SK-N-MC (cell line): Measurements from ENCODE around the gene CRISPLD2.
"Not testable (repeated sequence)": the region's sequence is repeated elsewhere in the genome, so short reads cannot be mapped to it uniquely, and the experiment has no call there.

Source experiments
- DNase-seq: peaks from one replicate; pipeline ENCODE4 v3.0.0-alpha.2; 2011; ENCODE audit warnings: low read depth, low spot score
- H3K27ac ChIP-seq: fragments of 200-600 bp; sonication (generic); 2 replicates; pipeline ENCODE4 v1.5.1; 2016; ENCODE audit warnings: mixed run types
- H3K36me3 ChIP-seq: fragments of 200-600 bp; sonication (generic); 2 replicates; pipeline ENCODE4 v1.6.1; 2017; ENCODE audit warnings: antibody characterized with exemption, low read length, mixed read lengths; ENCODE audit not compliant: insufficient read depth
- H3K4me3 ChIP-seq: fragments of 200-600 bp; sonication (generic); 2 replicates; pipeline ENCODE4 v1.5.1; 2016
- H3K9ac ChIP-seq: fragments of 200-600 bp; sonication (generic); 2 replicates; pipeline ENCODE4 v1.8.0; 2017; ENCODE audit warnings: mixed run types, mixed read lengths; ENCODE audit not compliant: insufficient read length
- H3K9me3 ChIP-seq: fragments of 200-600 bp; sonication (generic); 2 replicates; pipeline ENCODE4 v1.6.1; 2017; ENCODE audit warnings: low read depth, mild to moderate bottlenecking, antibody characterized with exemption, low read length, moderate library complexity, mixed read lengths
- EZH2 ChIP-seq: fragments of 200-600 bp; sonication (generic); IDR thresholded peaks from one replicate; pipeline ENCODE4 v1.6.1; 2017; ENCODE audit warnings: antibody characterized with exemption
- FOXP2 ChIP-seq: optimal IDR thresholded peaks from 2 replicates; pipeline ENCODE3; 2011; ENCODE audit warnings: mild to moderate bottlenecking, moderate library complexity; ENCODE audit not compliant: insufficient read depth; ENCODE audit errors: extremely low read length, control extremely low read depth
- POLR2AphosphoS5 ChIP-seq: IDR thresholded peaks from 2 replicates; pipeline ENCODE4 v1.6.1; 2012; ENCODE audit warnings: mild to moderate bottlenecking, low read depth, low read length, borderline replicate concordance

CRISPLD2 gene

DNA sequence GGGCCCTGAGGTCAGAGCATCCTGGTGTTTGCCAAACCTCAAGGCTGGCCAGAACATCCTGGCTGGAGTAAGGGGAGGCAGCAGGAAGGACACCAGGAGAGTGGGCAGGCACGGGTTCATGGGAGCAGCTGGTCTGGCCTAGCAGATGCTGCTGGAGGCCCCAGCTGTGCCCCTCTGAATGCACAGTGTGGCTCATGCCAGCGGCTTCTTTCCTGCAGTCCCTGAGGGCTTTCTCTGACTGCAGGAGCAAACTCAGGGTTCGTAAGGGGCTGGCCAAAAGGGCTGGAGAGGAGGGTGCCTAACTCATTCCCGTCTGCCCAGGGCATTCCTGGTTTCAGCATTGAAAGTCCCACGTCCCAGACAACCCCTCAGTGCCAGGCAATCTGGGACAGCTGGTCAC is 112.9 kb downstream of the CRISPLD2 start:
- Histone ChIP-seq H3K9me3 (no peaks in the 10 kb centered on the region), H3K27ac (no peak overlapping the region), H3K9ac (no peak overlapping the region), H3K4me3 (no peak overlapping the region), H3K36me3 (no peaks in the 10 kb centered on the region)
- TF ChIP-seq POLR2AphosphoS5 (no peak), EZH2 (no peak), FOXP2 (no peak)
- DNase-seq: no peak

DNA sequence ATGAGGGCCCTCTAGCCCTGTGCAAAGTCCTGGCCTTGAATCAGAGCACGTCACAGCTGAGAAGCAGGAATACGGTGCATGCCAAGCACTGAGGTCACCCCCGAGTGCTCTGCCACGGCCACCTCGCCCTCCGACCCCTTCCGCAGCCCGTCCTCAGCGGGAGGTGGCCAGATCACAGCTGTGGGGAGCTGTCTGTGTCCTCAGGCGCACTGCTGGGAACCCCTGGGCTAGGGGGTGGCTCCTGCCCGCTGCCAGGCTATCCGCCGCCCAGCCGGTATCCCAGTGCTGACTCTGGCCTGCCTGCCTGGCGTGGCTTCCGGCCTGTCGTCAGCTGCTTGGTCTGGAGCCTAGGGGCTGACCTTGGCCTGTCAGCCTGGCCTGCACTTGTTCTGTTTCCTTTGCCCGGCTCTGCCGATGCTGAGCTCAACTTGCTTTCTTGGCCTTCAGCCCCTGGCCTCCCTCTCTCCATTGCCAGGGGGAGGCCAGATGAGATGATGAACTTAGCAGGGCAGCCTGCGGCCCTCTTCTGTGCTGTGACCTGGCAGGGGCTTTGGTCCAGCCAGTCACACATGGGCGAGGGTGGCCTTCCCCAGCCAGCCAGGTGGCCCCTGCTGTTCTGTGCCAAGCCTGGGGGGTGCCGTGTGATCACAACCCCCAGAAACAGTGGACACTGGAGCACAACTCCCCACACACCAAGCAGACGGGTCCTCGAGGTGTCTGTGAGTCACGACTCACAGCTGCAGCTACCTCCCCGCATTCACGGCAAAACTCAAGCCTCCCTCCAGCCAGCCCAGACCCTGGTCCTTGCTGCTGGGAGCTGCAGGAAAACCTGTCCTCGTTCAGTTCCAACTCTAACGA is 114.2 kb downstream of the CRISPLD2 start:
- Histone ChIP-seq H3K4me3 (no peak overlapping the region), H3K9ac (no peak overlapping the region), H3K27ac (no peak overlapping the region), H3K9me3 (no peaks in the 10 kb centered on the region), H3K36me3 (no peaks in the 10 kb centered on the region)
- no peak for DNase-seq
- TF ChIP-seq EZH2 (no peak), FOXP2 (no peak), POLR2AphosphoS5 (no peak)

DNA sequence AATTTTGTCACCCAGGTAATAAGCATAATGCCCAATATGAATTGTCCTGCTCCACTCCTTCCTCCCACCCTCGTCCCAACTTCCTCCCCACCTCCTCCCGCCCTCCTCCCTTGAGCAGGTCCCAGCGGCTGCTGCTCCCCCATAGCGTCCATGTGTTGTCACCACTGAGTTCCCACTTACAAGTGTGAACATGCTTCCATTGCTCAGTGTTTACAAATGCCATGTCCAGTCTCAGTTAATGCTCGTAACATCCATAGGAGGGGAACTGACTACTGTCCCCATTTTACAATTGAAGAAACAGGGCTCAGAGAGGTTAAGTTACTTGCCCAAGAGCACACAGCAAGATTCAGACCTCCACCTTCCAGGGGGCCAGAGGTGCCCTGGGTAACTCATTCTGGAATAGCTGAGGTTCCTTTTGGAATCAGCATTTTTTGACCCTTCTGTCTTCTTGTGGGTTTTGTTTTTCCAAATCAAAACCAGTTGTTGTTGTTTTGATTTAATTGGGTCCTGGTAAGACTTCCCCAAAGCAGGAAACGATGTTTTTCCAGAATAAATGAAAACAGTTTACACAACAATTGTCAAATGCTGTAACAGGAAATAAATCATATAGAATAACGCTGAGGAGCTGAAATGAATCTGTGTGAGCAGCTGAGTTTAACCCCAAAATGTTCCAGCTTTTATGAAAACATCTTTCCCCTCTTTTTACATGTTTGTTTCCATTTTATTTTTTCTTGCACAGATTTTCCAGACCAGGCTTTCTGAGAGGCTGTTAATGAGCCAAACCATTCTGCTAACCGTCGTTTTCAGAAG is 117.6 kb downstream of the CRISPLD2 start:
- H3K36me3 ChIP-seq: no peaks in the 10 kb centered on the region
- TF ChIP-seq POLR2AphosphoS5: no peak
- no peak for TF ChIP-seq EZH2
- no peak for TF ChIP-seq FOXP2
- no peak overlapping the region for H3K4me3 ChIP-seq
- no peak for DNase-seq
- H3K27ac ChIP-seq: no peak overlapping the region
- no peaks in the 10 kb centered on the region for H3K9me3 ChIP-seq
- no peak overlapping the region for H3K9ac ChIP-seq

DNA sequence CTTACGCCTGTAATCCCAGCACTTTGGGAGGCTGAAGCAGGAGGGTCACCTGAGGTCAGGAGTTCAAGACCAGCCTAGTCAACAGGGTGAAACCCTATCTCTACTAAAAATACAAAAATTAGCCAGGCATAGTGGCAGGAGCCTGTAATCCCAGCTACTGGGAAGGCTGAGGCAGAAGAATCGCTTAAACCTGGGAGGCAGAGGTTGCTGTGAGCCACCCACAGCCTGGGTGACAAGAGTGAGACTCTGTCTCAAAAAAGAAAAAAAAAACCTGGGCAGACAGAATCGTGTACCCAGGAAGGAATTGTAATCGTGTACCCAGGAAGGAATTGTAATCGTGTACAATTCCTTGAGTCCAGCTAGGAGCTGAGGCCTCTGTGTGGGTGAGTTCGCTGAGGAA is 118.8 kb downstream of the CRISPLD2 start:
- not testable (repeated sequence) for H3K9me3 ChIP-seq, DNase-seq, H3K4me3 ChIP-seq, H3K9ac ChIP-seq, H3K36me3 ChIP-seq, H3K27ac ChIP-seq

DNA sequence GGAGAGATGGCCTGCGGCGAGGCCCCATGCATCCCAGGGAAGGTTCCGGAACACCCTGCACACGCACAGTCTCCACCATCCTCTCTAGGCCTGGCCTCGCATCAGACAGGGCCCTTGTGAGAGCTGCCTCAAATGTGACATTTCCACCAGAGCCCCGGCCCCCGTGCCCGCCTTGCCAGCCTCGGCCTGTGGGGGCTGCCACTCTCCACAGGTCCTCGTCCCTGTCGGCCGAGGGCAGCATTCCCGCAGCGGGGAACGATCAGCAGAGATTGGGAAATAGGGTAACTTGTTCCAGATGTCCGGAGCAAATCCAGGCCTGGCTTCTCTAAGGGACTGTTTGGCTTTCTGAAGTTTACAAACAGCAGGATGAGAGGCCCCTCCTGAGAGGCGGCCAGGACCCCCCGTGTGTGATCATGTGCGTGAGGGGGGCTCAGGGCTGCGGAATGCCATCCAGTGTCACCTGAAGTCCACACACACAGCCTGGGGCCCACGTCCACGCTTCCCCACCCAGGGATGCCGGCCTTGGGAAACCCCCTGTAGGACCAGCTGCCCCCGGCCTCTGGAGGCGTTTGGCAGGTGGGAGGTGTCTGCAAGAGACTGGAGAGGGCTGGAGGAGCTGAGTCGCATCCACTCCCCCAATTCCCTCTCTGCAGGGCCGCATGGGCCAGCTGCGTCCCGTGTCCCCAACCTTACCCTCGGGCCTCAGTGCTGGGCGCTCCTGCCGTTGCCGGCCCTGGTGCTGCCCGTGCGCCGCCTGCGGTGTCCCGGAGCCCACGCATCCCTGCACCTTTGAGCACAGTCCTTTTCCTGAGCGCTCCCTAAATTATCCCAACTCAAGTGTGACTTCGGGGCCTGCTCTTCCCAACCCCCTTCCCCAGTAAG is 121.1 kb downstream of the CRISPLD2 start:
- TF ChIP-seq POLR2AphosphoS5 (no peak), EZH2 (no peak), FOXP2 (no peak)
- Histone ChIP-seq H3K36me3 (no peaks in the 10 kb centered on the region), H3K9me3 (no peaks in the 10 kb centered on the region), H3K27ac (no peak overlapping the region), H3K9ac (no peak overlapping the region), H3K4me3 (no peak overlapping the region)
- no peak for DNase-seq

DNA sequence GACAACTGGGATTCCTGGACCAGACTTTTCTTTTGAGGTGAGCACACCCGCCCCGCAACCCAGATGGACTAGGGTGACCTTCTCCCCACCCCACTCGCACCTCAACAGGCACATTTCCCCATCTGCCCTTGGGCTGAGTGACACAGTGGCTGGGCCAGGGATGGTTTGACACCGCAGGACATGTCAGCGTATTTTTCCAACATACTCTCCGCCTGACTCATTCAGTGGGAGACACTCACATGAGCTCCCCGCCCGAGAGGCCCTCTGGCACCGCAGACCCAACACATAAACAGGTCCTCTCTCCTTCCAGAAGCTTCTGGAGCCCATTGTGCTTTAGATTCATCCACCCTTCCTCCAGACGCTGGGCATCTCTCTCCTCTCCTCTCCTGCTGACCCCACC is 122.1 kb downstream of the CRISPLD2 start:
- Histone ChIP-seq H3K9ac (no peak overlapping the region), H3K27ac (no peak overlapping the region), H3K4me3 (no peak overlapping the region), H3K9me3 (no peaks in the 10 kb centered on the region), H3K36me3 (no peaks in the 10 kb centered on the region)
- no peak for TF ChIP-seq FOXP2
- TF ChIP-seq POLR2AphosphoS5: no peak
- TF ChIP-seq EZH2: no peak
- DNase-seq: no peak

DNA sequence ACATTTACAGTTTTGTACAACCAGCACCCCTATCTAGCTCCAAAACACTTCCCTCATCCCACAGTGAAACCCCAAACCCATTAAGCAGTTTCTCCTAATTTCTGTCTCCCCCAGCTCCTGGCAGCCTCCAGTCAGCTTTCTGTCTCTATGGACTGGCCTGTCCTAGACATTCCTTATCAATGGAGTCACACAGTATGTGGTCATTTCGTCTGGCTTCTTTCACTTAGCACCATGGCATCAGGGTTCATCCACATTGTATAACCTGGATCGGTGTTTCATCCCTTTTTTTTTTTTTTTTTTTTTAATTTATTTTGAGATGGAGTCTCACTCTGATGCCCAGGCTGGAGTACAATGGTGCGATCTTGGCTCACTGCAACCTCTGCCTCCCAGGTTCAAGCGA is 123.0 kb downstream of the CRISPLD2 start:
- no peak for DNase-seq
- H3K9ac ChIP-seq: no peak overlapping the region
- no peak overlapping the region for H3K27ac ChIP-seq
- no peak for TF ChIP-seq EZH2
- no peak for TF ChIP-seq POLR2AphosphoS5
- TF ChIP-seq FOXP2: no peak
- H3K4me3 ChIP-seq: no peak overlapping the region
- H3K9me3 ChIP-seq: no peaks in the 10 kb centered on the region
- H3K36me3 ChIP-seq: no peaks in the 10 kb centered on the region

DNA sequence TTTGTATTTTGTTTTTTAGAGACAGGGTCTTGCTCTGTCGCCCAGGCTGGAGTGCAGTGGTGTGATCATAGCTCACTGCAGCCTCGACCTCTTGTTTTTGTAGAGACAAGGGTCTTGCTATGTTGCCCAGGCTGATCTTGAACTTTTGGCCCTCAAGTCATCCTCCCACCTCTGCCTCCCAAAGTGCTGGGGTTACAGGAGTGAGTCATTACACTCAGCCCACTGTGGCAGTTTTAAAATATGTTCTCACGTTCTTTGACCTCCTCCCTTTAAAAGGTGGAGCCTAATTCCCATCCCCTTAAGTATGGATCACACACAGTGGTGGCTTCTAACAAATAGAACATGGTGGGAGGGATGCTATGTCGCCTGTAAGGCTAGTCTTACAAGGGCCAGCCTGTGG is 123.8 kb downstream of the CRISPLD2 start:
- Histone ChIP-seq H3K9ac (no peak overlapping the region), H3K4me3 (no peak overlapping the region), H3K36me3 (no peaks in the 10 kb centered on the region), H3K9me3 (no peaks in the 10 kb centered on the region), H3K27ac (no peak overlapping the region)
- DNase-seq: no peak
- TF ChIP-seq EZH2 (no peak), POLR2AphosphoS5 (no peak)

DNA sequence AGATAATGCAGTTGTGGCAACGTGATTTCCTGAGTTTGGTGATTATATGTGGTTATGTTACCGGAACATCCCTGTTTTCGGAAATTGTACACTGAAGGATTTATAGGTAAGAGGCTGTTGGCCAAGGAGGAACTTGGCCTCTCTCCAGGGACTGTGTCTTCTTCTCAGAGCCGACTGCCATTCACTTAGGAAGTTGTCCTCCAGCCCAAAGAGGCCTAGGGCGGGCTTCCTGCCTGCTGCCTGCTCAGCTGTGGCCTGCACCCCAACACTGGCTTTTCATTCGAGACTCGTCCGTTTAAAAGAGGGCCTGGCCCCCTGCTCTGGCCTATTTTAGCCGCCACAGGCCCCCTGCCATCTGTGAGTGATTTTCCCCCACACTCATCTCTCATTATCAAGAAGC is 127.2 kb downstream of the CRISPLD2 start:
- no peak for DNase-seq
- no peaks in the 10 kb centered on the region for H3K9me3 ChIP-seq
- H3K9ac ChIP-seq: no peak overlapping the region
- H3K27ac ChIP-seq: no peak overlapping the region
- no peaks in the 10 kb centered on the region for H3K36me3 ChIP-seq
- TF ChIP-seq POLR2AphosphoS5 (no peak), FOXP2 (no peak), EZH2 (no peak)
- no peak overlapping the region for H3K4me3 ChIP-seq
